Activated CD4-positive, alpha-beta T cell treated with anti-CD3 and anti-CD28 coated beads, Interleukin-2, amount 50 U/mL, for 24 hours (primary cell): ENCODE data around the gene GPM6B.
A peak's percentile ranks its signal among the peaks of the same experiment; 100 is the strongest.

ENCODE experiments used
- DNase-seq, 2 donors: peaks; one replicate each; pipeline ENCODE4 v3.0.0-alpha.2; 2020; ENCODE audit warnings: low read depth in 1 of 2, low spot score in 1 of 2

GPM6B gene

GRCh38 chrX:13770013-13770535, 46.8 kb downstream of the GPM6B start:
- no peak for DNase-seq

- DNase-seq = no peak
Observed at GRCh38 chrX:13768939-13769338, 48.0 kb downstream of the GPM6B start.

- DNase-seq = no peak
Observed at GRCh38 chrX:13764765-13765164, 52.1 kb downstream of the GPM6B start.

- no peak for DNase-seq
Observed at GRCh38 chrX:13764281-13764680, 52.6 kb downstream of the GPM6B start.

GRCh38 chrX:13763489-13763888, 53.4 kb downstream of the GPM6B start:
- DNase-seq = no peak

- no peak for DNase-seq
Observed at GRCh38 chrX:13761606-13762414, 55.1 kb downstream of the GPM6B start.

GRCh38 chrX:13760426-13760825, 56.5 kb downstream of the GPM6B start:
- DNase-seq = no peak

GRCh38 chrX:13759152-13759718, 57.7 kb downstream of the GPM6B start:
- DNase-seq = no peak

- DNase-seq = no peak
Observed at GRCh38 chrX:13756381-13756780, 60.5 kb downstream of the GPM6B start.

- no peak for DNase-seq
Observed at GRCh38 chrX:13755254-13755653, 61.6 kb downstream of the GPM6B start.

GRCh38 chrX:13754765-13755164, 62.1 kb downstream of the GPM6B start:
- no peak for DNase-seq

- no peak for DNase-seq
Observed at GRCh38 chrX:13752646-13753045, 64.2 kb downstream of the GPM6B start.

- no peak for DNase-seq
Observed at GRCh38 chrX:13752141-13752540, 64.8 kb downstream of the GPM6B start.

- DNase-seq = no peak
Observed at GRCh38 chrX:13750812-13751211, 66.1 kb downstream of the GPM6B start.

- DNase-seq = peak in 1 of 2 donors; percentile 11
Observed at GRCh38 chrX:13750204-13750603, 66.7 kb downstream of the GPM6B start.

- no peak for DNase-seq
Observed at GRCh38 chrX:13748486-13748885, 68.4 kb downstream of the GPM6B start.

GRCh38 chrX:13747836-13748235, 69.1 kb downstream of the GPM6B start:
- DNase-seq = no peak

GRCh38 chrX:13742397-13743176, 74.3 kb downstream of the GPM6B start:
- no peak for DNase-seq

GRCh38 chrX:13741695-13742094, 75.2 kb downstream of the GPM6B start:
- DNase-seq = no peak

- DNase-seq = peak; percentile 63 to 83
Observed at GRCh38 chrX:13734278-13735172, 82.4 kb downstream of the GPM6B start, which contains the start of the genes OFD1 and TRAPPC2. TSS of gene OFD1 (plus strand) at chrX:13734748. CDS start at chrX:13735072, 324 bp downstream. TSS of gene TRAPPC2 (minus strand) at chrX:13734620. CDS start at chrX:13719963, 14,657 bp downstream.

GRCh38 chrX:13733506-13733905, 83.4 kb downstream of the GPM6B start:
- DNase-seq = no peak
